Trophoblast cell (in vitro differentiated cells and primary cell): ENCODE measurements around the gene NCBP1.

Source experiments
- DNase-seq, 2 donors: peaks; one replicate each; pipeline ENCODE4 v3.0.0-alpha.2; 2016
- H2AFZ ChIP-seq: 2 replicates; pipeline ENCODE4 v1.6.1; 2013; ENCODE audit warnings: low read length, moderate library complexity, mild to moderate bottlenecking; ENCODE audit not compliant: insufficient read depth, poor library complexity
- H2AK5ac ChIP-seq: 2 replicates; pipeline ENCODE4 v1.6.1; 2013; ENCODE audit warnings: mild to moderate bottlenecking, low read length
- H2BK120ac ChIP-seq: 2 replicates; pipeline ENCODE4 v1.6.1; 2013; ENCODE audit warnings: low read length, mild to moderate bottlenecking, moderate library complexity; ENCODE audit not compliant: insufficient read depth, poor library complexity
- H2BK12ac ChIP-seq: 2 replicates; pipeline ENCODE4 v1.6.1; 2013; ENCODE audit warnings: mild to moderate bottlenecking, low read length, moderate library complexity
- H2BK5ac ChIP-seq: 2 replicates; pipeline ENCODE4 v1.6.1; 2013; ENCODE audit warnings: low read length, low read depth, moderate library complexity, mild to moderate bottlenecking; ENCODE audit not compliant: poor library complexity
- H3K14ac ChIP-seq: 2 replicates; pipeline ENCODE4 v1.6.1; 2013; ENCODE audit warnings: mild to moderate bottlenecking, low read length
- H3K18ac ChIP-seq: 2 replicates; pipeline ENCODE4 v1.6.1; 2013; ENCODE audit warnings: mild to moderate bottlenecking, low read length
- H3K23ac ChIP-seq: 2 replicates; pipeline ENCODE4 v1.6.1; 2013; ENCODE audit warnings: low read length
- H3K27ac ChIP-seq: 2 replicates; pipeline ENCODE4 v1.5.1; 2013; ENCODE audit warnings: low read depth, mild to moderate bottlenecking, inconsistent platforms, low read length, moderate library complexity
- H3K27me3 ChIP-seq: 2 replicates; pipeline ENCODE4 v1.6.1; 2013; ENCODE audit warnings: inconsistent platforms, mild to moderate bottlenecking, low read length, moderate library complexity; ENCODE audit not compliant: insufficient read depth
- H3K36me3 ChIP-seq, 2 experiments: 1 replicate in 1 of 2; 2 replicates in 1 of 2; pipeline ENCODE4 v1.6.1; 2013; ENCODE audit warnings: low read length in 2 of 2, mild to moderate bottlenecking in 2 of 2, moderate library complexity in 1 of 2; ENCODE audit not compliant: insufficient read depth in 2 of 2, control insufficient read depth in 1 of 2
- H3K4ac ChIP-seq: 2 replicates; pipeline ENCODE4 v1.6.1; 2013; ENCODE audit warnings: low read depth, mild to moderate bottlenecking, low read length, moderate library complexity
- H3K4me1 ChIP-seq, 2 experiments: 1 replicate in 1 of 2; 2 replicates in 1 of 2; pipeline ENCODE4 v1.6.1; 2013; ENCODE audit warnings: low read length in 2 of 2, mild to moderate bottlenecking in 2 of 2, moderate library complexity in 1 of 2; ENCODE audit not compliant: insufficient read depth in 2 of 2, control insufficient read depth in 1 of 2
- H3K4me2 ChIP-seq: 2 replicates; pipeline ENCODE4 v1.6.1; 2013; ENCODE audit warnings: inconsistent platforms, mild to moderate bottlenecking, low read length, moderate library complexity
- H3K4me3 ChIP-seq: 2 replicates; pipeline ENCODE4 v1.5.1; 2013; ENCODE audit warnings: mild to moderate bottlenecking, low read depth, low read length, inconsistent platforms
- H3K79me1 ChIP-seq: one replicate; pipeline ENCODE4 v1.6.1; 2013; ENCODE audit warnings: low read length
- H3K79me2 ChIP-seq: 2 replicates; pipeline ENCODE4 v1.6.1; 2013; ENCODE audit warnings: low read length, mild to moderate bottlenecking; ENCODE audit not compliant: control insufficient read depth, insufficient read depth, poor library complexity
- H3K9ac ChIP-seq: 2 replicates; pipeline ENCODE4 v1.6.1; 2013; ENCODE audit warnings: mild to moderate bottlenecking, low read length
- H3K9me3 ChIP-seq: 2 replicates; pipeline ENCODE4 v1.6.1; 2013; ENCODE audit warnings: low read depth, mild to moderate bottlenecking, control low read depth, inconsistent platforms, low read length; ENCODE audit not compliant: insufficient read depth
- H4K12ac ChIP-seq: 2 replicates; pipeline ENCODE4 v1.6.1; 2013; ENCODE audit warnings: low read depth, mild to moderate bottlenecking, low read length, moderate library complexity
- H4K8ac ChIP-seq: 2 replicates; pipeline ENCODE4 v1.6.1; 2013; ENCODE audit warnings: low read depth, mild to moderate bottlenecking, low read length, moderate library complexity
- H4K91ac ChIP-seq: one replicate; pipeline ENCODE4 v1.6.1; 2013; ENCODE audit warnings: low read depth, mild to moderate bottlenecking, low read length, moderate library complexity
- WGBS: extraction: QIAGEN DNeasy Blood & Tissue Kit; methylation state at CpG from one replicate; pipeline ENCODE4 v1.1.7; 2013; ENCODE audit warnings: missing lambda C conversion rate; ENCODE audit not compliant: insufficient read length, insufficient coverage; ENCODE audit errors: extremely low coverage; 5-methylcytosine and 5-hydroxymethylcytosine counted together

NCBP1 gene

GRCh38 chr9:97627624-97628023 is 6.0 kb upstream of the NCBP1 start:
- Histone ChIP-seq H3K18ac (no peak overlapping the region), H3K79me1 (peaks cover 6% of the 10 kb centered on the region), H3K4me3 (no peak overlapping the region), H3K14ac (no peak overlapping the region), H3K36me3 (peaks cover 2 to 8% of the 10 kb centered on the region in 2 experiments), H3K4me1 (peaks cover 5% of the 10 kb centered on the region in 2 experiments), H2AFZ (no peak overlapping the region), H2BK12ac (no peak overlapping the region), H3K27ac (no peak overlapping the region), H4K8ac (no peak overlapping the region), H3K9ac (no peak overlapping the region), H4K91ac (no peak overlapping the region), H3K4me2 (no peak overlapping the region), H3K4ac (no peak overlapping the region), H2BK5ac (no peak overlapping the region), H2AK5ac (no peak overlapping the region), H4K12ac (no peak overlapping the region), H2BK120ac (no peak overlapping the region), H3K27me3 (no peaks in the 10 kb centered on the region), H3K23ac (no peak overlapping the region), H3K79me2 (peaks cover 4% of the 10 kb centered on the region), H3K9me3 (no peaks in the 10 kb centered on the region)
- WGBS: no CpG with 5 or more reads among the region's 5 CpGs
- DNase-seq: no peak

GRCh38 chr9:97628668-97629067 is 5.0 kb upstream of the NCBP1 start:
- DNase-seq: no peak
- Histone ChIP-seq H3K4ac (no peak overlapping the region), H3K4me1 (peaks cover 5% of the 10 kb centered on the region in 2 experiments), H3K27me3 (no peaks in the 10 kb centered on the region), H3K79me2 (peaks cover 4% of the 10 kb centered on the region), H3K23ac (no peak overlapping the region), H4K91ac (no peak overlapping the region), H2AK5ac (no peak overlapping the region), H3K14ac (no peak overlapping the region), H2BK12ac (no peak overlapping the region), H3K9me3 (no peaks in the 10 kb centered on the region), H2BK120ac (no peak overlapping the region), H3K18ac (no peak overlapping the region), H2BK5ac (no peak overlapping the region), H2AFZ (no peak overlapping the region), H3K9ac (no peak overlapping the region), H3K79me1 (peaks cover 16% of the 10 kb centered on the region), H3K27ac (no peak overlapping the region), H4K8ac (no peak overlapping the region), H3K36me3 (peaks cover 0 to 7% of the 10 kb centered on the region in 2 experiments), H3K4me2 (no peak overlapping the region), H3K4me3 (no peak overlapping the region), H4K12ac (no peak overlapping the region)
- no CpG with 5 or more reads among the region's 3 CpGs for WGBS

GRCh38 chr9:97629156-97629555 is 4.5 kb upstream of the NCBP1 start:
- Histone ChIP-seq H3K36me3 (peaks cover 0 to 3% of the 10 kb centered on the region in 2 experiments), H3K27ac (no peak overlapping the region), H3K79me2 (peaks cover 9% of the 10 kb centered on the region), H2BK120ac (no peak overlapping the region), H3K23ac (no peak overlapping the region), H3K4me1 (peaks cover 5% of the 10 kb centered on the region in 2 experiments), H3K9me3 (no peaks in the 10 kb centered on the region), H2AFZ (no peak overlapping the region), H4K12ac (no peak overlapping the region), H4K91ac (no peak overlapping the region), H4K8ac (no peak overlapping the region), H3K4me2 (no peak overlapping the region), H3K14ac (no peak overlapping the region), H3K27me3 (no peaks in the 10 kb centered on the region), H3K4ac (no peak overlapping the region), H3K4me3 (no peak overlapping the region), H3K9ac (no peak overlapping the region), H3K79me1 (peaks cover 21% of the 10 kb centered on the region), H2BK12ac (no peak overlapping the region), H2BK5ac (no peak overlapping the region), H2AK5ac (no peak overlapping the region), H3K18ac (no peak overlapping the region)
- DNase-seq: no peak

- no peak overlapping the region for H3K4me2 ChIP-seq
- no peak overlapping the region for H4K8ac ChIP-seq
- no peak overlapping the region for H3K4me3 ChIP-seq
- H2AFZ ChIP-seq: no peak overlapping the region
- no peak overlapping the region for H3K4ac ChIP-seq
- no peak overlapping the region for H3K14ac ChIP-seq
- H4K91ac ChIP-seq: no peak overlapping the region
- H3K18ac ChIP-seq: no peak overlapping the region
- no peaks in the 10 kb centered on the region for H3K9me3 ChIP-seq
- no peak overlapping the region for H2BK120ac ChIP-seq
- no peak overlapping the region for H2BK12ac ChIP-seq
- DNase-seq: no peak
- peaks cover 23% of the 10 kb centered on the region for H3K79me1 ChIP-seq
- H3K9ac ChIP-seq: no peak overlapping the region
- no peak overlapping the region for H3K23ac ChIP-seq
- no peaks in the 10 kb centered on the region for H3K27me3 ChIP-seq
- H3K79me2 ChIP-seq: peaks cover 17% of the 10 kb centered on the region
- H4K12ac ChIP-seq: no peak overlapping the region
- H2BK5ac ChIP-seq: no peak overlapping the region
- no peak overlapping the region for H2AK5ac ChIP-seq
- H3K27ac ChIP-seq: no peak overlapping the region
- H3K4me1 ChIP-seq: peaks cover 5 to 7% of the 10 kb centered on the region in 2 experiments
- H3K36me3 ChIP-seq: no peaks in the 10 kb centered on the region
These were observed 3.0 kb upstream of the NCBP1 start for GRCh38 chr9:97630591-97630990.
